Common myeloid progenitor, CD34-positive (primary cell): ENCODE data around the gene SYK.

Experiments
- CTCF ChIA-PET: fragments of 350-600 bp; sonication (Branson Sonifier 250); formaldehyde crosslinking; loops from one replicate; lab custom pipeline; 2021; ENCODE audit warnings: antibody characterized with exemption; lab: Charles Lee
- POLR2A ChIA-PET: fragments of 350-600 bp; sonication (Branson Sonifier 250); formaldehyde crosslinking; loops from one replicate; lab custom pipeline; 2021; ENCODE audit warnings: antibody characterized with exemption; lab: Charles Lee
- DNase-seq, 3 donors: peaks; one replicate each; pipeline versions ENCODE4 v3.0.0 to v3.0.0-alpha.2; 2013
- H3K27ac ChIP-seq, 2 experiments: 1 replicate in 1 of 2; 2 replicates in 1 of 2; pipeline ENCODE4 v1.7.0; 2013; ENCODE audit warnings: inconsistent platforms in 2 of 2, low read length in 2 of 2, mild to moderate bottlenecking in 2 of 2, low read depth in 1 of 2, moderate library complexity in 1 of 2; ENCODE audit not compliant: severe bottlenecking in 2 of 2, insufficient read depth in 1 of 2, poor library complexity in 1 of 2
- H3K27me3 ChIP-seq, 5 experiments: replicated peaks in 2 of 5; 1 replicate in 3 of 5; 2 replicates in 2 of 5; pipeline versions ENCODE4 v1.6.1 to v1.7.0; 2013; ENCODE audit warnings: low read length in 4 of 5, mild to moderate bottlenecking in 2 of 5, moderate library complexity in 2 of 5, inconsistent platforms in 1 of 5; ENCODE audit not compliant: insufficient read depth in 5 of 5, control insufficient read depth in 4 of 5
- H3K36me3 ChIP-seq, 4 experiments: 1 replicate in 2 of 4; 2 replicates in 2 of 4; pipeline versions ENCODE4 v1.6.1 to v1.7.0; 2013; ENCODE audit warnings: low read length in 3 of 4, control low read depth in 1 of 4, mild to moderate bottlenecking in 1 of 4; ENCODE audit not compliant: control insufficient read depth in 4 of 4, insufficient read depth in 4 of 4
- H3K4me1 ChIP-seq, 4 experiments: 1 replicate in 3 of 4; 2 replicates in 1 of 4; pipeline versions ENCODE4 v1.6.1 to v1.7.1; 2013; ENCODE audit warnings: low read length in 3 of 4, mild to moderate bottlenecking in 3 of 4, control low read depth in 1 of 4, inconsistent platforms in 1 of 4, moderate library complexity in 1 of 4; ENCODE audit not compliant: control insufficient read depth in 4 of 4, insufficient read depth in 4 of 4; ENCODE audit errors: control extremely low read depth in 1 of 4
- H3K4me3 ChIP-seq, 7 experiments: 1 replicate in 4 of 7; 2 replicates in 3 of 7; pipeline versions ENCODE4 v1.5.1 to v1.7.0; 2013; ENCODE audit warnings: mild to moderate bottlenecking in 7 of 7, low read length in 6 of 7, moderate library complexity in 6 of 7, inconsistent platforms in 2 of 7, low read depth in 2 of 7, control low read depth in 1 of 7; ENCODE audit not compliant: insufficient read depth in 4 of 7, control insufficient read depth in 1 of 7; ENCODE audit errors: extremely low read depth in 1 of 7
- H3K9me3 ChIP-seq, 5 experiments: 1 replicate in 4 of 5; 2 replicates in 1 of 5; pipeline versions ENCODE4 v1.6.1 to v1.7.1; 2013; ENCODE audit warnings: low read length in 4 of 5, mild to moderate bottlenecking in 2 of 5, inconsistent platforms in 1 of 5, low read depth in 1 of 5, moderate library complexity in 1 of 5; ENCODE audit not compliant: control insufficient read depth in 4 of 5, insufficient read depth in 2 of 5; ENCODE audit errors: control extremely low read depth in 1 of 5
- WGBS: methylation state at CpG from one replicate; pipeline ENCODE4 v1.1.5; 2013; ENCODE audit not compliant: insufficient coverage; 5-methylcytosine and 5-hydroxymethylcytosine counted together

The SYK gene

DNA sequence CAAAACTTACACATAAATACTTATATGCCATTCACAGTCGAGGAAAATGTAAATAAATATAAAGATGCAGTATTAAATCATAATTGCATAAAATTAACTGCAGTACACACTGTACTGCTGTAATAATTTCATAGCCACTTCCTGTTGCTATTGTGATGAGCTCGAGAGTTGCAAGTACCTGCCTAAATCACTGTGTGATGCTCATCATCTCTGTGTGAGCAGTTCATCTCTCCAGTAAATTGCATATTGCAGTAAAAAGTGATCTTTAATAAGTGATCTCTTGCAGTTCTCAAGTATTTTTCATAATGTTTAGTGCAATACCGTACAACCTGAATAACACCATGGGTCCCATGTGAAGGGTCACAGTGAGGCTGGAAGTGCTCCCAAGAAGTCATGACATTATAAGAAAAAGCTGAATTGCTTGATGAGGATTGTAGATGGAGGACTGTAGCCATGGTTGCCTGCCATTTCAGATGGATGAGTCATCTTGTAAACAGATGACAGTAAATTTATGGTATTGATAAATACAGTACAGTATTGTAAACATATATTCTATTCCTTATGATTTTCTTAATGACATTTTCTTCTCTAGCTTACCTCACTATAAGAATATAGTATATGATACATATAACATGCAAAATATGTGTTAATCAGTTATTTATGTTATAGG is 34.9 kb downstream of the SYK start:
- peaks cover 7 to 50% (median 13%) of the 10 kb centered on the region in 4 experiments for H3K36me3 ChIP-seq
- H3K4me3 ChIP-seq: no peak overlapping the region
- no peak for DNase-seq
- H3K4me1 ChIP-seq: peaks cover 9 to 42% (median 35%) of the 10 kb centered on the region in 4 experiments
- H3K27me3 ChIP-seq: no peaks in the 10 kb centered on the region
- ChIA-PET POLR2A (no interaction called here), CTCF (interaction anchor here (1.3 to 4.0 kb wide), 4 partner anchors 10 to 50 kb away, joined by 3 to 32 read pairs (median 14); no protein-coding TSS in a partner anchor)
- H3K9me3 ChIP-seq: peaks cover 0 to 6% (median 0%) of the 10 kb centered on the region in 5 experiments
- 60% methylated on average over 1 of the region's 3 CpGs for WGBS
- H3K27ac ChIP-seq: no peak overlapping the region

DNA sequence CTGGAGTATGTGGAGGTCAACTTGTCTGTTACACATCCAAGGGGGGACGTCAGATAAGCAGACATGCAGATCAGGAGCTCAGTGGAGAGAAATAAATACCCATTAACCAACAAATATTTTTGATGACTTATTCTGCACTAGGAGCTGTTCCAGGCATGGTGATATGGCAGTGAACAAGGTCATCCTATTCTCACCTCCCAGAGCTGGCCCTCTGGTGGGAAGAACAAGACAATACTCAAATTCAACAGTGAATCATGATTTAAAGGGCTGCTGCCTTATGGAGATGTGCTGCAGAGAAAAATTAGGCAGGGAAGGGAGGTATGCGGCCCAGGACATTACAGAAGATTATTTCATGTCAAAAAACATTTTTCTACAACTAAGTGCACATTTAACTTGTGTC is 36.5 kb downstream of the SYK start:
- Histone ChIP-seq H3K36me3 (peaks cover 6 to 38% (median 10%) of the 10 kb centered on the region in 4 experiments), H3K27me3 (no peaks in the 10 kb centered on the region), H3K4me3 (no peak overlapping the region), H3K9me3 (no peaks in the 10 kb centered on the region), H3K4me1 (peaks cover 7 to 57% (median 50%) of the 10 kb centered on the region in 4 experiments), H3K27ac (no peak overlapping the region)
- WGBS: no CpG with 5 or more reads among the region's 2 CpGs
- ChIA-PET CTCF (interaction anchor here (0.7 to 4.0 kb wide), 17 partner anchors 12 to 82 kb away, joined by 3 to 32 read pairs (median 4); partner anchors contain the start of gene SYK), POLR2A (interaction anchor here (0.6 to 1.0 kb wide), 2 partner anchors 14 to 36 kb away, joined by 3 read pairs; no protein-coding TSS in a partner anchor)
- peak in 2 of 3 donors; percentile 55 to 57 for DNase-seq

DNA sequence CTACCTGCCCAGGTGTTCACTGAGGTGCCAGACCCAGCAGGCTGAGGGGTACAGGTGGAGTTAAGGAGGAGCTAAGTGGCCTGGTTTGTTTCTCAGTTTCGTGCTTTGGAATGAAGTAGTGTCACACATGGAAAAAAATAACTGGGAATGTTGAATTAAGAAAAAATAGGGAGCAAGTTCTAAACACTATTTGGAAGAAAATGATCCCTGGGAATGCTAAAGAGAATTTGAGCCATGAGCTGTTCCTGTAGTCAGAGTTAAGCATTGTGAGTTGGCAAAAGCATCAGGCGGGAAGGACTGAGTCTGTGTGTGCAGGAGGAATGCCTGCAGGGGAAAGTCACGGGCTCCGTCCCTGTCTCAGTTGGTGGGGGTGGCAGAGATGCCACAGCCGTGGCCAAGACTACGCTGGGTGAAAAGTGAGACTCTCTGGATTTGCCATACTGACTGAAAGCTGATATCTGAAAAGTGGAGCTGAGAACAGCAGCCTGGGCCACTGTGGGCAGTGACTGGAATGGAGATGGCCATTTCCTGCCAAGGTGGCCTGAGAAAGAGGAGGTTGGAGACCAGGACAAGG is 37.0 kb downstream of the SYK start:
- no peak for DNase-seq
- Histone ChIP-seq H3K27ac (no peak overlapping the region), H3K36me3 (peaks cover 6 to 35% (median 10%) of the 10 kb centered on the region in 4 experiments), H3K27me3 (no peaks in the 10 kb centered on the region), H3K4me1 (peaks cover 7 to 62% (median 54%) of the 10 kb centered on the region in 4 experiments), H3K9me3 (no peaks in the 10 kb centered on the region), H3K4me3 (no peak overlapping the region)
- WGBS: 96% methylated on average over 5 of the region's 6 CpGs
- ChIA-PET CTCF (interaction anchor here (0.7 to 4.0 kb wide), 15 partner anchors 12 to 83 kb away, joined by 3 to 32 read pairs (median 4); partner anchors contain the start of gene SYK), POLR2A (interaction anchor here (0.6 kb wide), 1 partner anchor 14 kb away, joined by 3 read pairs; no protein-coding TSS in a partner anchor)

DNA sequence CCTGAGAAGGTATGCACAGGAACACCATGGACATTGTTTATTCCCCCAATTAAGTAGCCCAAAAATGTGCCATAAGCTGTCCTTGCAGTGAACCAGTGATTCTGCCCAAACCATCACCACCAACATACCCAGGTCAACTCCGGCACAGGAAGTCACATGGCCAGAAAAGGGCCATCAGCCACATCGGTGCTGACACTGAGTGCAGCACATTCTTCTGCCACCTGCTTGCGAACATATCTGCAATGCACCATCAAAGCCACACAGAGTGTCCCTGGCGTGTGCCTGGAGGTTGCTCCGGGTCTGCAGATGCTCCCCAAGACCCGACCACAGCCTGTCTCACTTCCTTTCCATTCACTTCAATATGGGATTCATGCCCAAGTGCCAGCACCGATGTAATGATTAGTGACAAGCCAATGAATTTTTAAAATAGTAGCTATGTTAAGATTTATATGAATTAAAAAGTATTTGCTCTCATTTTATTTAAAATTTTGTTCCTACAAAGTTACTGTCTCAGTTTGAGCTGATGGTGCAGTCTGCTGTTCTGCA is 37.6 kb downstream of the SYK start:
- POLR2A ChIA-PET: interaction anchor here (0.5 to 1.0 kb wide), 2 partner anchors 38 to 866 kb away, joined by 3 read pairs; partner anchors contain the start of gene SYK
- Histone ChIP-seq H3K9me3 (no peaks in the 10 kb centered on the region), H3K27me3 (no peaks in the 10 kb centered on the region), H3K36me3 (peaks cover 5 to 39% (median 13%) of the 10 kb centered on the region in 4 experiments), H3K27ac (no peak overlapping the region), H3K4me1 (peaks cover 7 to 63% (median 55%) of the 10 kb centered on the region in 4 experiments), H3K4me3 (no peak overlapping the region)
- WGBS: 35% methylated on average over 6 of the region's 7 CpGs
- no peak for DNase-seq
- CTCF ChIA-PET: interaction anchor here (0.7 to 4.0 kb wide), 9 partner anchors 13 to 65 kb away, joined by 3 to 32 read pairs (median 4); no protein-coding TSS in a partner anchor

DNA sequence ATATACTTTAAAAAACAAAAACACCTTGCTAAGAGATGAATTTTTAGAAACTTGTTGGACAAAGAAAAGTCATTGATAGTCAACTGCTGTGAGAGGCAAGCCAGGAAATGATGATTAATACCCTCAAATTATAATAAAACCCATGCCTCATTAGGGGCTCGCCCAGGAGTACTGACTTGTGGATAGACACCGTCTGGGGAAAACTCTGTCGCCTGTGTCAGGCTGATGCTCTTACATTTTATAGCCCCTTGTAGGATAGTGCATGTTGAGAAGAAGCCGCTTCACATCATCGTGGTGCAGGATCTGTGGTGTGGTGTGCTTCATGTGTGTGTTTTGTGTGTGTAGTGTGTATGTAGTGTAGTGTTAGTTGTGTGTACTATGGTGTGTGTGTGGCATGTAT is 39.1 kb downstream of the SYK start:
- Histone ChIP-seq H3K27me3 (no peaks in the 10 kb centered on the region), H3K9me3 (no peaks in the 10 kb centered on the region), H3K4me3 (no peak overlapping the region), H3K27ac (no peak overlapping the region), H3K36me3 (peaks cover 3 to 42% (median 23%) of the 10 kb centered on the region in 4 experiments), H3K4me1 (peaks cover 7 to 60% (median 52%) of the 10 kb centered on the region in 4 experiments)
- WGBS: 71% methylated on average over 1 of the region's 5 CpGs
- DNase-seq: peak in 2 of 3 donors; percentile 52 to 66
- ChIA-PET CTCF (no interaction called here), POLR2A (no interaction called here)

DNA sequence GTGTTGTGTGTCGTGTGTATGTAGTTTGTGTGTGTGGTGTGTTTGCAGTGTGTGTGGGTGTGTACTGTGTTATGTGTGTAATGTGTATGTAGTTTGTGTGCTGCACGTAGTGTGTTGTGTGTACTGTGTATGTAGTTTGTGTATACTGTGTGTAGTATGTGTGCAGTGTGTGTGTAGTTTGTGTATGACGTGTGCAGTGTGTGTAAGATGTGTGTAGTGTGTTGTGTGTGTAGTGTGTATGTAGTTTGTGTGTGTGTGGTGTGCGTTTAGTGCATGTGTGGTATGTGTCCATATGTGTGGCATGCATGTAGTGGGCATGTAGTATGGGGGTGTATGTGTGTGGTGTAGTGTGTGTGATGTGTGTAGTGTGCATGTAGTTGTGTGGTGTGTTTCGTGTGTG is 39.6 kb downstream of the SYK start:
- H3K4me3 ChIP-seq: no peak overlapping the region

More for the DNA sequence above, 39.6 kb downstream of the SYK start:
- DNase-seq: peak in 1 of 3 donors; percentile 63
- no peak overlapping the region for H3K27ac ChIP-seq
- H3K27me3 ChIP-seq: no peaks in the 10 kb centered on the region
- peaks cover 7 to 60% (median 52%) of the 10 kb centered on the region in 4 experiments for H3K4me1 ChIP-seq
- H3K9me3 ChIP-seq: no peaks in the 10 kb centered on the region
- 86% methylated on average over 5 of the region's 5 CpGs for WGBS
- ChIA-PET CTCF (no interaction called here), POLR2A (no interaction called here)
- peaks cover 7 to 47% (median 28%) of the 10 kb centered on the region in 4 experiments for H3K36me3 ChIP-seq
